GM12801 (cell line): ENCODE measurements around the gene UGT1A10.
"Not testable (repeated sequence)": the region's sequence is repeated elsewhere in the genome, so short reads cannot be mapped to it uniquely, and the experiment has no call there.

Experiments used
- CTCF ChIP-seq: IDR thresholded peaks from one replicate; pipeline ENCODE4 v1.5.1; 2011; ENCODE audit warnings: control low read depth; ENCODE audit not compliant: insufficient read length; ENCODE audit errors: extremely low read depth

UGT1A10 gene

GRCh38 chr2:233636306-233636705 lies at the start of gene UGT1A10:
Gene UGT1A10 (plus strand): TSS chr2:233636448. CDS start chr2:233636523, 75 bp downstream.
- not testable (repeated sequence) for TF ChIP-seq CTCF

GRCh38 chr2:233588400-233588799 lies 47.8 kb upstream of the UGT1A10 start:
- TF ChIP-seq CTCF = no peak

GRCh38 chr2:233593201-233593600 lies 43.0 kb upstream of the UGT1A10 start:
- no peak for TF ChIP-seq CTCF

- no peak for TF ChIP-seq CTCF
Observed at GRCh38 chr2:233597522-233597921, 38.7 kb upstream of the UGT1A10 start.

- TF ChIP-seq CTCF = no peak
Observed at GRCh38 chr2:233598952-233599351, 37.3 kb upstream of the UGT1A10 start.

GRCh38 chr2:233600386-233600785 lies 35.9 kb upstream of the UGT1A10 start:
- TF ChIP-seq CTCF = no peak

GRCh38 chr2:233602076-233602475 lies 34.2 kb upstream of the UGT1A10 start:
- TF ChIP-seq CTCF = no peak

- TF ChIP-seq CTCF = no peak
Observed at GRCh38 chr2:233603520-233603919, 32.7 kb upstream of the UGT1A10 start.
